Measurements from ENCODE around the gene GRIP1. TPM values are rescaled to one million over a fixed set of nuclear protein-coding genes. Genes with fewer than 3 reads are reported as not detected.
A peak's percentile ranks its signal among the peaks of the same experiment; 100 is the strongest.

Gene GRIP1
- total RNA-seq = 10 to 100 TPM in 1 of 2 donors, 1 to 10 TPM in 1; 5.2 to 19.5 TPM

GRCh38 chr12:66678338-66679275, at the start of gene GRIP1:
Gene GRIP1, minus strand, starts transcription at chr12:66679076. Its CDS starts 172 bp downstream, at chr12:66678904.
- 15% methylated on average over 16 of the region's 16 CpGs for WGBS
- H3K36me3 ChIP-seq = no peaks in the 10 kb centered on the region
- DNase-seq (ENCODE audit: low spot score) = no peak
- no peaks in the 10 kb centered on the region for H3K9me3 ChIP-seq
- TF ChIP-seq POLR2A (IDR thresholded peaks at IDR 0.05) (no peak), POLR2AphosphoS5 (IDR thresholded peaks at IDR 0.05) (no peak), CTCF (IDR thresholded peaks at IDR 0.05) (no peak)
- intact Hi-C loops (cut with DNase I) = no loop called here
- H3K27ac ChIP-seq = no peak within 1 kb of the TSS
- H3K27me3 ChIP-seq (replicated peaks; ENCODE audit: insufficient read depth) = no peaks in the 10 kb centered on the region
- no peaks in the 10 kb centered on the region for H3K4me1 ChIP-seq (replicated peaks)
- H3K4me3 ChIP-seq = peak within 1 kb of the TSS; percentile 0 to 19

DNA sequence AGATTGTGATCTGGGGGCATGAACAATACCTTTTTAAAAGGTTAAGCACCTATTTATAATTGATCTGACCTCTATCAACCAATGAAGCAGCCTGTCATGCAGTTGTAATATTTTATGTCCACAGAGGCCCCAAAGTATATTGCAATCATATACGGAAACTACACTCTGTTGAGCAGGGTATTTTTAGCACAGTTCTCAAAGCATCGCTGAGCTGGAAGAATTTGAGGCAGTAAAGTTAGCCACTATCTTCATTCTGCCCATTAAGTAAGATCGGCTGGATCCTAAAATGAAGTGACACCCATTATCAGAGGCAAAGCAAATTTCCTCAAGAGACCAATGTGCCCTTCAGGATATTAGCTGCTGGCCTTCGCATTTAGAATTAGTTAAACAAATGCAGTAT, 47.7 kb upstream of the GRIP1 start:
- intact Hi-C loops (cut with DNase I) = no loop called here
- H3K36me3 ChIP-seq = no peaks in the 10 kb centered on the region

DNA sequence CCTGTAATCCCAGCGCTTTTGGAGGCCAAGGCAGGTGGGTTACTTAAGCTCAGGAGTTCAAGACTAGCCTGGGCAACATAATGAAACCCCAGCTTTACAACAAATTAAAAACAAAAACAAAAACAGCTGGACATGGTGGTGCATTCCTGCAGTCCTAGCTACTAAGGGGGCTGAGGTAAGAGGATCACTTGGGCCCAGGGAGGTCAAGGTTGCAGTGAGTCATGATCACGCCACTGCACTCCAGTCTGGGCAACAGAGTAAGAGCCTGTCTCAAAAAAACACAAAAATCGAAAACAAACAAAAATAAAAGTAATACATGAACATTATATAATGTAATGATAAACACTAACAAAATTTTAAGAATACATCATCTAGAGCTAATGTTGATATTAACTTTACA, 46.2 kb upstream of the GRIP1 start:
- H3K4me3 ChIP-seq = no peak overlapping the region
- no peaks in the 10 kb centered on the region for H3K4me1 ChIP-seq (replicated peaks)
- intact Hi-C loops (cut with DNase I) = no loop called here
- no peaks in the 10 kb centered on the region for H3K27me3 ChIP-seq (replicated peaks; ENCODE audit: insufficient read depth)
- 94% methylated on average over 3 of the region's 3 CpGs for WGBS
- TF ChIP-seq CTCF (IDR thresholded peaks at IDR 0.05) = no peak
- TF ChIP-seq POLR2A (IDR thresholded peaks at IDR 0.05) = no peak
- no peak for TF ChIP-seq POLR2AphosphoS5 (IDR thresholded peaks at IDR 0.05)
- H3K9me3 ChIP-seq = no peaks in the 10 kb centered on the region
- DNase-seq (ENCODE audit: low spot score) = no peak
- H3K27ac ChIP-seq = no peak overlapping the region
- H3K36me3 ChIP-seq = no peaks in the 10 kb centered on the region

More for the DNA sequence above, 47.7 kb upstream of the GRIP1 start:
- Histone ChIP-seq H3K9me3 (no peaks in the 10 kb centered on the region), H3K4me1 (replicated peaks) (no peaks in the 10 kb centered on the region), H3K27ac (no peak overlapping the region), H3K4me3 (no peak overlapping the region), H3K27me3 (replicated peaks; ENCODE audit: insufficient read depth) (no peaks in the 10 kb centered on the region)
- 71% methylated on average over 4 of the region's 4 CpGs for WGBS
- DNase-seq (ENCODE audit: low spot score) = no peak
- TF ChIP-seq POLR2AphosphoS5 (IDR thresholded peaks at IDR 0.05) (no peak), POLR2A (IDR thresholded peaks at IDR 0.05) (no peak), CTCF (IDR thresholded peaks at IDR 0.05) (no peak)

DNA sequence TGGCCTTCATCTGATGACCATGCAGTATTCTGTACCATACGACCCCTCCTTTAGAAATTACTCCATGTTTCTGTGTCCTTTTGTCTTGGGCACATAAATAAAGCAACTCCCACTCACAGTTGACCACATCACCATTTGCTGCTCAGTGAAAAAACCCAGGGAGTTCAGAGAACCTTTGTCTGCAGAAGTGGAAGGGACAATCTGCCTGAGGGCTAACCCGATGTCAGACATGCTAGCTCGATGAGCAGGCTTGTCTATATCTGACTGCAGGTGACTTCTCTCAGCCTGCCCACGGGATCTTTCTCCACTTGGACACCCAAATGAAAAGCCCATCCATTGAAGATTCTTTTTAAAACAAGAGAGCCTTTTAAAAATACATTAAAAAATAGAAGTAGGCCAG, 45.7 kb upstream of the GRIP1 start:
- no peak for TF ChIP-seq POLR2A (IDR thresholded peaks at IDR 0.05)
- TF ChIP-seq POLR2AphosphoS5 (IDR thresholded peaks at IDR 0.05) = no peak
- no peak for TF ChIP-seq CTCF (IDR thresholded peaks at IDR 0.05)
- H3K4me3 ChIP-seq = no peak overlapping the region
- intact Hi-C loops (cut with DNase I) = no loop called here
- no peaks in the 10 kb centered on the region for H3K27me3 ChIP-seq (replicated peaks; ENCODE audit: insufficient read depth)
- no peaks in the 10 kb centered on the region for H3K4me1 ChIP-seq (replicated peaks)
- H3K9me3 ChIP-seq = no peaks in the 10 kb centered on the region
- H3K27ac ChIP-seq = no peak overlapping the region
- DNase-seq (ENCODE audit: low spot score) = no peak
- 75% methylated on average over 4 of the region's 4 CpGs for WGBS
- no peaks in the 10 kb centered on the region for H3K36me3 ChIP-seq

DNA sequence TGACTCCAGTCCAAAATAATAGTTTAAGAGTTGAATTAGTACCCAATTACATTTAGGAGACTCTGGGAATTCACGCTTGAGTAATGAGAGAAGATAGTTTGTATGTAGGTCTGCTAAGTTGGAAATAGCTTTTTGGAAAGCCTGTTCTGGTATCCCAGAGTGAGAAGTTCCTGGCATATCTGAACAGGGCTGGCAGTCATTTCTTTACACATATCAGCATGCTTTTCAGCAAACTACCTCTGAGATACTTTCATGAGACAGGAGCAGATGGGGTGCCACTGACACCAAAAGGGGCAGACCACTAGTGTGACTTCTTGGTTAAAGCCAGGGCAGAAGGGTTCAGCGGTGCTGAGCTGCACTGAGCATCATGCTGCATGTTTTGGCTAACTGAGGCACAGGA, 45.1 kb upstream of the GRIP1 start:
- Histone ChIP-seq H3K27me3 (replicated peaks; ENCODE audit: insufficient read depth) (no peaks in the 10 kb centered on the region), H3K4me1 (replicated peaks) (no peaks in the 10 kb centered on the region), H3K36me3 (no peaks in the 10 kb centered on the region), H3K9me3 (no peaks in the 10 kb centered on the region), H3K27ac (no peak overlapping the region), H3K4me3 (no peak overlapping the region)
- DNase-seq (ENCODE audit: low spot score) = no peak
- TF ChIP-seq POLR2AphosphoS5 (IDR thresholded peaks at IDR 0.05) = no peak
- TF ChIP-seq POLR2A (IDR thresholded peaks at IDR 0.05) = no peak
- no peak for TF ChIP-seq CTCF (IDR thresholded peaks at IDR 0.05)
- WGBS = 95% methylated on average over 2 of the region's 2 CpGs
- intact Hi-C loops (cut with DNase I) = no loop called here

Data from prostate gland (tissue), 2 donors.